ENCODE results near the gene SLC26A3.

DNA sequence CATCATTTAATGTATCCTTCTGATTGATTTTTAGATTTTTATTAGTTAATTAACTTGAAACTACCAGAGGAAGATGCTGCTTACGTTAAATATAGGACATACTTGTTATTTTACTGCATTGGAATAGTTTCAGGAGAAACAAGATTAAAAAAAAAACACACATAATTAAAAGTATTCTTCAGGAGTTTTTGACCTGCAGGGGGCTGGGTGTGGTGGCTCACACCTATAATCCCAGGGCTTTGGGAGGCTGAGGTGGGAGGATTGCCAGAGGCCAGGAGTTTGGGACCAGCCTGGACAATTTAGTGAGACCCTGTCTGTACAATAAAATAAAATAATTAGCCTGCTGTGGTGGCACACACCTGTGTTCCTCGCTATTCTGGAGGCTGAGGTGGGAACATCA is 48.4 kb downstream of the SLC26A3 start:
- TF ChIP-seq SIN3A (IDR thresholded peaks at IDR 0.05; ENCODE audit: borderline replicate concordance, insufficient read depth, low read length) (no peak), REST (IDR thresholded peaks at IDR 0.05; ENCODE audit: insufficient read depth in 1 of 2, low read depth in 2 of 2, low read length in 2 of 2) (no peak), POLR2AphosphoS5 (IDR thresholded peaks at IDR 0.05; ENCODE audit: low read depth, low read length) (no peak), TAF1 (IDR thresholded peaks at IDR 0.05; ENCODE audit: borderline replicate concordance, insufficient read depth, low read length) (no peak), FOXP2 (optimal IDR thresholded peaks at IDR 0.05; ENCODE audit: borderline replicate concordance, extremely low read depth, extremely low read length, insufficient read depth) (no peak)
